OCI-LY7 (cell line): ENCODE data around the gene SLIT3.

Experiments
- EZH2phosphoT487 ChIP-seq: fragments of 200-600 bp; sonication (generic); IDR thresholded peaks from 2 replicates; pipeline ENCODE4 v1.6.1; 2018; ENCODE audit warnings: low read depth, borderline replicate concordance, mild to moderate bottlenecking, mixed run types, antibody characterized with exemption, low read length, moderate library complexity, mixed read lengths
- TF ChIP-seq, protein P1 (sequence below): fragments of 200-600 bp; sonication (generic); conservative IDR thresholded peaks from 2 replicates; pipeline ENCODE4 v1.5.1; 2014; ENCODE audit warnings: mild to moderate bottlenecking, antibody characterized with exemption, low read length, moderate library complexity, mixed read lengths

DNA sequence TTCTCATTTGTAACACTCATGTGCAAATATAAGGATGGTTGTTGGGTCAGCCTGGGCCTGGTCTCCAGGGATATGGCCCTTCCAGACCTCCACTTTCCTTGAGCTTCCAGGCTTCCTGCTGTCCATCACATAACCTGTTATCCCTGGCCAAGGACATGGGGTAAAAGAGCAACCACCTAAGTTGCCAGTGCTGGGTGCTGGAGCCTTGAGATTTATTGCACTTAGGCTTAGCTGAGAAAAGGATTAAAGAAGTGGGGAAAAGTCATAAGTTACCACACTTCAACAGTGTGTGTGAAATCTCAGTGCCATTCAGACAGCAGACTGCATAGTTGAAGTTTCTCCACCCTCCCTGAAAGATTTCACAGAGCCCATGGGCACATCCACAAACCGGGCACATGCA, 663.1 kb downstream of the SLIT3 start:
- TF ChIP-seq, protein P1, sequence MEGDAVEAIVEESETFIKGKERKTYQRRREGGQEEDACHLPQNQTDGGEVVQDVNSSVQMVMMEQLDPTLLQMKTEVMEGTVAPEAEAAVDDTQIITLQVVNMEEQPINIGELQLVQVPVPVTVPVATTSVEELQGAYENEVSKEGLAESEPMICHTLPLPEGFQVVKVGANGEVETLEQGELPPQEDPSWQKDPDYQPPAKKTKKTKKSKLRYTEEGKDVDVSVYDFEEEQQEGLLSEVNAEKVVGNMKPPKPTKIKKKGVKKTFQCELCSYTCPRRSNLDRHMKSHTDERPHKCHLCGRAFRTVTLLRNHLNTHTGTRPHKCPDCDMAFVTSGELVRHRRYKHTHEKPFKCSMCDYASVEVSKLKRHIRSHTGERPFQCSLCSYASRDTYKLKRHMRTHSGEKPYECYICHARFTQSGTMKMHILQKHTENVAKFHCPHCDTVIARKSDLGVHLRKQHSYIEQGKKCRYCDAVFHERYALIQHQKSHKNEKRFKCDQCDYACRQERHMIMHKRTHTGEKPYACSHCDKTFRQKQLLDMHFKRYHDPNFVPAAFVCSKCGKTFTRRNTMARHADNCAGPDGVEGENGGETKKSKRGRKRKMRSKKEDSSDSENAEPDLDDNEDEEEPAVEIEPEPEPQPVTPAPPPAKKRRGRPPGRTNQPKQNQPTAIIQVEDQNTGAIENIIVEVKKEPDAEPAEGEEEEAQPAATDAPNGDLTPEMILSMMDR = no peak
- no peak for TF ChIP-seq EZH2phosphoT487
